Caco-2 (cell line): ENCODE results near the gene CCNB3. TPM values are rescaled to one million over a fixed set of nuclear protein-coding genes. Genes with fewer than 3 reads are reported as not detected.

ENCODE experiments used
- BruUV-seq: library from RNA; stranded (reverse); fragments of 400-500 nt; replicated peaks from 2 replicates; lab custom pipeline; 2021; lab: Mats Ljungman, UMichigan
- CTCF ChIA-PET: fragments of 300-600 bp; sonication (Branson Sonifier 250); formaldehyde crosslinking; loops from one replicate; lab custom pipeline; 2022; ENCODE audit warnings: antibody characterized with exemption; lab: Charles Lee
- POLR2A ChIA-PET: fragments of 300-600 bp; sonication (Branson Sonifier 250); formaldehyde crosslinking; loops from one replicate; lab custom pipeline; 2022; ENCODE audit warnings: antibody characterized with exemption; lab: Charles Lee
- DNase-seq, 2 experiments: peaks; one replicate each; pipeline versions ENCODE4 v3.0.0 to v3.0.0-alpha.2; 2020 to 2022
- H3K27me3 ChIP-seq: replicated peaks from 2 replicates; pipeline ENCODE4 v1.6.0; 2011; ENCODE audit warnings: low read length; ENCODE audit not compliant: control insufficient read depth, insufficient read depth
- H3K36me3 ChIP-seq: 2 replicates; pipeline ENCODE4 v1.5.1; 2011; ENCODE audit warnings: low read length; ENCODE audit not compliant: control insufficient read depth, insufficient read depth
- H3K4me1 ChIP-seq: fragments of 250-450 bp; sonication (Bioruptor Pico); 2 replicates; pipeline ENCODE4 v1.5.1; 2020; ENCODE audit warnings: mild to moderate bottlenecking
- H3K4me3 ChIP-seq: 2 replicates; pipeline ENCODE4 v1.5.1; 2011; ENCODE audit warnings: low read depth, mild to moderate bottlenecking, control low read depth, low read length
- H3K9me3 ChIP-seq: fragments of 250-450 bp; sonication (Bioruptor Pico); 2 replicates; pipeline ENCODE4 v1.5.1; 2020; ENCODE audit warnings: mild to moderate bottlenecking, moderate library complexity
- H3K27ac Mint-ChIP-seq: one replicate; pipeline ENCODE4 v1.8.0; 2022; ENCODE audit warnings: mixed read lengths; ENCODE audit not compliant: unreplicated experiment
- H3K27me3 Mint-ChIP-seq: one replicate; pipeline ENCODE4 v1.8.0; 2022; ENCODE audit warnings: mixed read lengths; ENCODE audit not compliant: insufficient read depth, unreplicated experiment
- H3K36me3 Mint-ChIP-seq: one replicate; pipeline ENCODE4 v1.8.0; 2022; ENCODE audit warnings: mild to moderate bottlenecking, mixed read lengths; ENCODE audit not compliant: insufficient read depth, unreplicated experiment
- H3K4me1 Mint-ChIP-seq: one replicate; pipeline ENCODE4 v1.8.0; 2022; ENCODE audit warnings: low read depth, mixed read lengths; ENCODE audit not compliant: unreplicated experiment
- H3K4me3 Mint-ChIP-seq: one replicate; pipeline ENCODE4 v1.8.0; 2022; ENCODE audit warnings: mild to moderate bottlenecking, moderate library complexity, mixed read lengths; ENCODE audit not compliant: unreplicated experiment
- H3K9me3 Mint-ChIP-seq: one replicate; pipeline ENCODE4 v1.8.0; 2022; ENCODE audit warnings: mixed read lengths; ENCODE audit not compliant: unreplicated experiment
- CTCF ChIP-seq, 2 experiments: fragments of 200-600 bp in 1 of 2; IDR thresholded peaks; 1 replicate in 1 of 2; 2 replicates in 1 of 2; pipeline versions ENCODE4 v1.5.1 to v1.8.0; 2011 to 2022; ENCODE audit warnings: antibody characterized with exemption in 1 of 2, control low read depth in 1 of 2, inconsistent platforms in 1 of 2, low read depth in 1 of 2, low read length in 1 of 2, mild to moderate bottlenecking in 1 of 2, moderate library complexity in 1 of 2; ENCODE audit not compliant: insufficient read depth in 1 of 2, severe bottlenecking in 1 of 2, unreplicated experiment in 1 of 2
- intact Hi-C: fragments of 100-400 bp; cut with micrococcal nuclease; formaldehyde crosslinking; loops from one replicate; pipeline ENCODE4 v1.10.0; 2022; ENCODE audit not compliant: unreplicated experiment
- total RNA-seq: library from RNA; stranded (reverse); gene quantifications from 2 replicates; pipeline ENCODE4 v1.2.3, GENCODE V29; 2022

Gene CCNB3
- total RNA-seq, 1 experiment from 2014 or later: 0.82 TPM

GRCh38 chrX:50183891-50184290, 20.7 kb upstream of the CCNB3 start:
- CTCF ChIA-PET: no interaction called here
- no TSS peak for BruUV-seq
- Histone ChIP-seq H3K27me3 (no peaks in the 10 kb centered on the region), H3K4me1 (no peaks in the 10 kb centered on the region), H3K4me3 (no peak overlapping the region), H3K36me3 (no peaks in the 10 kb centered on the region), H3K9me3 (no peaks in the 10 kb centered on the region)
- H3K4me3 Mint-ChIP-seq: no peak overlapping the region
- no peaks in the 10 kb centered on the region for H3K27me3 Mint-ChIP-seq
- H3K36me3 Mint-ChIP-seq: no peaks in the 10 kb centered on the region
- no peak for DNase-seq
- no peak overlapping the region for H3K27ac Mint-ChIP-seq
- H3K4me1 Mint-ChIP-seq: peaks cover 8% of the 10 kb centered on the region
- no peak for TF ChIP-seq CTCF (IDR thresholded peaks at IDR 0.05; ENCODE audit: insufficient read depth in 1 of 2, low read depth in 1 of 2, low read length in 1 of 2, severe bottlenecking in 1 of 2, unreplicated experiment in 1 of 2)
- POLR2A ChIA-PET: no interaction called here
- no peaks in the 10 kb centered on the region for H3K9me3 Mint-ChIP-seq
- intact Hi-C loops: no loop called here

- Mint-ChIP-seq H3K27ac (no peak overlapping the region), H3K27me3 (no peaks in the 10 kb centered on the region), H3K4me3 (no peak overlapping the region), H3K4me1 (no peaks in the 10 kb centered on the region), H3K9me3 (no peaks in the 10 kb centered on the region), H3K36me3 (no peaks in the 10 kb centered on the region)
- intact Hi-C loops: no loop called here
- H3K36me3 ChIP-seq: no peaks in the 10 kb centered on the region
- POLR2A ChIA-PET: no interaction called here
- no peaks in the 10 kb centered on the region for H3K4me1 ChIP-seq
- BruUV-seq: no TSS peak
- no peak overlapping the region for H3K4me3 ChIP-seq
- no peaks in the 10 kb centered on the region for H3K9me3 ChIP-seq
- CTCF ChIA-PET: no interaction called here
- H3K27me3 ChIP-seq: no peaks in the 10 kb centered on the region
- no peak for TF ChIP-seq CTCF (IDR thresholded peaks at IDR 0.05; ENCODE audit: insufficient read depth in 1 of 2, low read depth in 1 of 2, low read length in 1 of 2, severe bottlenecking in 1 of 2, unreplicated experiment in 1 of 2)
- no peak for DNase-seq
Observed at GRCh38 chrX:50188859-50189600, 15.5 kb upstream of the CCNB3 start.

- POLR2A ChIA-PET: interaction anchor here (0.7 kb wide), 1 partner anchor 131 kb away, joined by 7 read pairs; no protein-coding TSS in a partner anchor
- CTCF ChIA-PET: interaction anchor here (0.6 to 1.4 kb wide), 2 partner anchors 98 to 263 kb away, joined by 3 to 4 read pairs; no protein-coding TSS in a partner anchor
- no peak overlapping the region for H3K4me3 ChIP-seq
- H3K4me1 ChIP-seq: peaks cover 12% of the 10 kb centered on the region; the same call in 1 of the 2 replicates
- no peaks in the 10 kb centered on the region for H3K36me3 ChIP-seq
- no peaks in the 10 kb centered on the region for H3K27me3 ChIP-seq
- no peaks in the 10 kb centered on the region for H3K36me3 Mint-ChIP-seq
- DNase-seq: peak in 1 of 2 experiments; percentile 31
- intact Hi-C loops: no loop called here
- BruUV-seq: no TSS peak
- H3K27ac Mint-ChIP-seq: no peak overlapping the region
- no peak overlapping the region for H3K4me3 Mint-ChIP-seq
- no peaks in the 10 kb centered on the region for H3K9me3 Mint-ChIP-seq
- H3K27me3 Mint-ChIP-seq: no peaks in the 10 kb centered on the region
- no peak for TF ChIP-seq CTCF (IDR thresholded peaks at IDR 0.05; ENCODE audit: insufficient read depth in 1 of 2, low read depth in 1 of 2, low read length in 1 of 2, severe bottlenecking in 1 of 2, unreplicated experiment in 1 of 2)
- H3K9me3 ChIP-seq: no peaks in the 10 kb centered on the region
- H3K4me1 Mint-ChIP-seq: peaks cover 14% of the 10 kb centered on the region
Observed at GRCh38 chrX:50198348-50198747, 6.2 kb upstream of the CCNB3 start.
